ENCODE measurements around the gene DUS2.
A peak's percentile ranks its signal among the peaks of the same experiment; 100 is the strongest.
"Not testable (repeated sequence)": the region's sequence is repeated elsewhere in the genome, so short reads cannot be mapped to it uniquely, and the experiment has no call there.

The DUS2 gene

GRCh38 chr16:68022728-68023537 lies at the start of gene DUS2, which contains the start of gene DDX28:
Gene DUS2 (plus strand): TSS chr16:68023284. CDS start chr16:68038024, 14,740 bp downstream.
Gene DDX28 (minus strand): TSS chr16:68023232. CDS start chr16:68023202, 30 bp downstream.
- peak; percentile 93 for DNase-seq

- no peak for DNase-seq
Observed at GRCh38 chr16:67975321-67976105, 47.6 kb upstream of the DUS2 start.

GRCh38 chr16:67976205-67976604 lies 46.9 kb upstream of the DUS2 start:
- DNase-seq = no peak

DNA sequence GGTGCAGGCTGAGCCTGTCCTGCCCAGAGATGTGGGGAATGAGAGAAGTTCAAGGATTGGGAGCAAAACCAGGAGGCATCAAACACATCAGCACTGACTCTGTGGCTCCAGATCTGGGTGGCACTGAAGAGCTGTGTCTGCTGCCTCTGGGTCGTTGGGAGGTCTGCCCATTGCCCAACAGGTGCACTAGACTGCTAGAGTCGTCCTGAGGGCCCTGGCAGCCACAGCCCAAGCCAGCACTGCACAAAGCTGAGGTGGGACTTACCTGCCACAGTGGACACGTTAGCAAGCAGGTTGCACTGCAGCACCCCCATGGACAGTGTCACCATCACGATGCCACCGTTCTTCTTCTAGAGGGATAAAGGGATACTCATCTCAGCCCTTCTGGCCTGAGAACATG lies 46.1 kb upstream of the DUS2 start:
- no peak for DNase-seq

GRCh38 chr16:67977469-67978227 lies 45.4 kb upstream of the DUS2 start:
- no peak for DNase-seq

DNA sequence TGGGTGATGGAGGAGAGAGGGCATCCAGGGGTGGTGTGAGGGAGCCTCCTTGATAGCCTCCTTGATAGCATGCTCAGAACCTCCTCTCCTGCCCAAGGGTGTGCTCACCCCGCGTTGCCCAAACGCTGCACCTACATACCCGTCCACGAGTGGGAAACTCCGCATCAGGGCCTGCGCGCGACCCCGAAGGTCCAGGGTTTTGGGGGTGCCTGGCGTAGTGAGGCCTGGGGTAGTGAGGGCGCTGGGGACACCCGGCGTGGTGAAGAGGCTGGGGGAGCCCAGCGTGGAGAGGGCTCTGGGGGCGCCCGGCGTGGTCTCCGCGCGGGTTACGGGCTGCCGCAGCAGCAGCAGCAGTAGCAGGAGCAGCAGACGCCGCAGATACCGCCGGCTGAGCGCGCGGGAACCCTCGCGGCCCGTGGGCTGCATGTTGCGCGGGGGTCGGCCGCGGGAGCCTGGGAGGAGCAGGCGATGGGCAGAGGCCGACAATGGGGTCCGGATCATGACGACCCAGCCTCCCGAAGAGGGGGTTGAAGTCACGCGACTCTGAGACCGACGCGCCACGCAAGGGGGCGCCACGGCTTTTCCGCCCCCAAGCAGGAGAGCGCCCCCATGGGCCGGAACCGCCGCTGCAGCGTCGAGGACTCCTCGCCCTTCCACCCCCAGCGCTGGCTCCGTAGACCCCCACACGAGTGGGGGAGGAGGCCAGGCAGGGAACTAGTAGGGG lies 43.0 kb upstream of the DUS2 start, which contains the start of gene DPEP3:
Gene DPEP3 (minus strand): TSS at position 545 of the 724 bp plus-strand sequence. CDS start 119 bp downstream, at position 426.
- DNase-seq = no peak

GRCh38 chr16:67982011-67982696 lies 40.9 kb upstream of the DUS2 start:
- DNase-seq = no peak

DNA sequence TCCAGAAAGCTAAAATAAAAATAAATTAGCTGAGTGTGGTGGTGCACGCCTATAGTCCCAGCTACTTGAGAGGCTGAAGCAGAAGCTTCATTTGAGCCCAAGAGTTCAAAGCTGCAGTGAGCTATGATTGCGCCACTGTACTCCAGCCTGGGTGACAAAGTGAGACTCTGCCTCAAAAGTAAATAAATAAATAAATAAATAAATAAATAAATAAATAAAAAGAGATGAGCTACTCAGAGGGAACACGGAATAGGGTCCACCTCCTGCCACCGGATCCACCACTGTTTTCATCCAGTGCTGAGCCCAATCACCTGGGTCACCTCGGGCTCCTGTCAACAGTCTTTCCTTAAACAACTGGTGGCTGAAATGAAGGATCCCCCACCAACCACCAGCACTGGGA lies 36.1 kb upstream of the DUS2 start:
- no peak for DNase-seq

GRCh38 chr16:67987460-67988160 lies 35.5 kb upstream of the DUS2 start:
- no peak for DNase-seq

GRCh38 chr16:67988675-67989074 lies 34.4 kb upstream of the DUS2 start:
- no peak for DNase-seq

DNA sequence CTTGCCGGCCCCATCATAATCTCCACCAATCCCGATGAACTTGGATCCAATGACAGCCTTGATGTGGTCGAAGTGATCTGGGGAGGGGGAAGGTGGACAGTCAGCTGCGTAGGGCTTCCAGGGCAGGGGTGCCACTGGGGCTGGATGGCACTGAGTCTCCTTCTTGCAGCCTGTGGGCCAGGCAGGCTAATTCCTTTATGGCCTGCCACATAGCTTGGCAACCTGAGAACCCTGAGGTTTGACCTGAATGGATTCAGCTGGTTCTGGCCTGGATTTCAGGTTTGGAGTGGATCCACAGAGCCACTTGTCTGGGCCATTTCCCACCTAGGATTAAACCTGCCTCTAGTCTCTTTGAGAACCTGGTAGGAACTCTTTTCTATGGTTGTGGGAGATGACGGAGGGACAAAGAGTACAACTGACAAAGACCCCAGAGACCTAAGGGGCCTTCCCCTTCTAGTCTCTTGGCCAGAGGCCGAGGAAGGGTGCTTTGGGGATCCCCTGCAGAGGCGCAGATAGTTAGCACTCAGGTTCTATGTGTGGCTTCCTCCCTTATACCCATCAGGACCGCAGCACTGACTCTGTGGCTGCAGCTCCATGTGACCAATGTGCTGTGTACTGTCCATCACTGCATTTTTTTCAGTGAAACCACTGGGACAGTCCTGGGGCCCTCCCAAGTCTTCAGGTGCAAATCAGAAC lies 33.6 kb upstream of the DUS2 start:
- no peak for DNase-seq

DNA sequence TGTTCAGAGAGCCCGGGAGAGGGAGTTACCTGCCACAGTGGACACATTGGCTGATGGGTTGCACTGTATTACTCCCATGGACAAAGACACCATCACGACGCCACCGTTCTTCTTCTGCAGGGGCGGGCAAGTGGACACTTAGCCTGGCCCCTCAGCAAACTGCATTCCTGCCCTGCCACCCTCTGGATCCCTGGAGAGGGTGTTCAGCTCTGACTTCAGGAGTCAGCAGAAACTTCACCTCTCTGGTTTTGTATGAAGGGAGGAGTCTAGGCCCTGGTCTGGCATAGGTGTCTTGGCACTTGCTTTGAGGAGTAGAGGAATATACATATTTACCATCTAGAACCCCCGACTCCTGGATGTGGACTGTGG lies 33.1 kb upstream of the DUS2 start:
- no peak for DNase-seq

GRCh38 chr16:67992661-67993206 lies 30.4 kb upstream of the DUS2 start:
- DNase-seq = no peak

GRCh38 chr16:67993207-67994039 lies 29.7 kb upstream of the DUS2 start:
- peak; percentile 88 for DNase-seq

GRCh38 chr16:67994040-67994408 lies 29.1 kb upstream of the DUS2 start:
- not testable (repeated sequence) for DNase-seq

DNA sequence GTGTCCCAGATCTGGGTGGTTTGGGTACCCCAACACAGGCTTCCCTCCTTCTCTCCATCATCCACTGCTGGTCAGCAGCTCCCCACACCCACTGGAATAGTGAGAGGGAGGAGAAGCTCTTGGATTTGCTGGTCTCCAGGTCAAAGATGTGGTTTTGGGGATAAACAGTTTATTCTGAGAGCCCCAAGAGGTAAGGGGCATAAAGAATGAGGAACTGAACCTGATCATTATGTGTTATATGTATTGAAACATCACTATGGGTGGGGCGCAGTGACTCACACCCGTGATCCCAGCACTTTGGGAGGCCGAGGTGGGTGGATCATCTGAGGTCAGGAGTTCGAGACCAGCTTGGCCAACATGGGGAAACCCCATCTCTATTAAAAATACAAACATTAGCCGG lies 27.7 kb upstream of the DUS2 start:
- DNase-seq = no peak

DNA sequence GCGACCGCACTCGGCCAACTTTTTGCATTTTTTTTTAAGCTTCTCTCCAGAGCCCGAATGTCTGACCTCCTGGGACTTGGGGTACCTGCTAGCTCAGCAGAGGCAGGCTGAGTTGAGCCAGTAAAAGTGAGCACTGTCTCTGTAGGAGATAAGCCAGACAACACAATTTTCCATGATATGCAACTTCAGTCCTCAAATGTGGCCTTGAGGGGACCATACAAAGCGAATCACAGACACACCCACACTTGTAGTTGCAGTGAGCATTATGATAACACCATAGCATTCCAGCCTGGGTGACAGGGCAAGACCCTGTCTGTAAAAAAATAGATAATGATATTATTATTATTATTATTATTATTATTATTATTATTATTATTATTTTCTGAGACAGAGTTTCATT lies 26.4 kb upstream of the DUS2 start:
- no peak for DNase-seq

GRCh38 chr16:67998231-67998778 lies 24.8 kb upstream of the DUS2 start:
- not testable (repeated sequence) for DNase-seq
